Measurements from ENCODE around the gene IL22RA1.

DNA sequence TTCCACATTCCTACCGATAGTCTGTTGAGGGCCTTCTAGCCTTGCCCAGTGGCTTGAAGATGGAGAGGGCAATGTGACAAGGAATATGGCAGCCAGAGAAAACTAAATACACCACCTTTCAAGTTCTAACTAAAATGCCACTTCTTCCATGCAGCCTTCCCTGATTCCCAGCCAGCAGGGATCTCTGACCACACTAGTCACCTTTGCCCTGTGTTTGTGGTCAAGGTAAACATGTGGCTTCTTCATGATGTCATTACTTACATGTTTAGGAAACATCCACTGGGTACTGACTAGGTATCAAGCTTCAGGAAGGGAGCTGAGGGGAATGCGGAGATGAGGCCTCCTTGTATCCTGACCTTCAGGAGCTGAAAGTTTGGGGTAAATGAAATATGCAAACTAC is 22.6 kb upstream of the IL22RA1 start:
- TF ChIP-seq, protein P1, sequence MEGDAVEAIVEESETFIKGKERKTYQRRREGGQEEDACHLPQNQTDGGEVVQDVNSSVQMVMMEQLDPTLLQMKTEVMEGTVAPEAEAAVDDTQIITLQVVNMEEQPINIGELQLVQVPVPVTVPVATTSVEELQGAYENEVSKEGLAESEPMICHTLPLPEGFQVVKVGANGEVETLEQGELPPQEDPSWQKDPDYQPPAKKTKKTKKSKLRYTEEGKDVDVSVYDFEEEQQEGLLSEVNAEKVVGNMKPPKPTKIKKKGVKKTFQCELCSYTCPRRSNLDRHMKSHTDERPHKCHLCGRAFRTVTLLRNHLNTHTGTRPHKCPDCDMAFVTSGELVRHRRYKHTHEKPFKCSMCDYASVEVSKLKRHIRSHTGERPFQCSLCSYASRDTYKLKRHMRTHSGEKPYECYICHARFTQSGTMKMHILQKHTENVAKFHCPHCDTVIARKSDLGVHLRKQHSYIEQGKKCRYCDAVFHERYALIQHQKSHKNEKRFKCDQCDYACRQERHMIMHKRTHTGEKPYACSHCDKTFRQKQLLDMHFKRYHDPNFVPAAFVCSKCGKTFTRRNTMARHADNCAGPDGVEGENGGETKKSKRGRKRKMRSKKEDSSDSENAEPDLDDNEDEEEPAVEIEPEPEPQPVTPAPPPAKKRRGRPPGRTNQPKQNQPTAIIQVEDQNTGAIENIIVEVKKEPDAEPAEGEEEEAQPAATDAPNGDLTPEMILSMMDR (conservative IDR thresholded peaks at IDR 0.05 in 1 of 2, IDR thresholded peaks at IDR 0.05 in 1 of 2; ENCODE audit: extremely low read depth in 1 of 2, insufficient read depth in 1 of 2, low read depth in 1 of 2, low read length in 2 of 2) = no peak
- no peak for TF ChIP-seq EZH2 (IDR thresholded peaks at IDR 0.05; ENCODE audit: borderline replicate concordance, low read length)

All from mammary epithelial cell (primary cell).